Stimulated activated CD4-positive, alpha-beta T cell treated with anti-CD3 and anti-CD28 coated beads, Interleukin-2, amount 100 ng/mL, for 4 hours (primary cell): ENCODE measurements around the gene DCP2.

Source experiments
- DNase-seq: peaks from one replicate; pipeline ENCODE4 v3.0.0-alpha.2; 2020; ENCODE audit warnings: low read depth

DCP2 gene

GRCh38 chr5:113047733-113048652 lies 71.4 kb downstream of the DCP2 start:
- no peak for DNase-seq

- DNase-seq, result no peak
These were observed 72.3 kb downstream of the DCP2 start for GRCh38 chr5:113048931-113049330.

GRCh38 chr5:113050721-113051382 lies 74.3 kb downstream of the DCP2 start:
- DNase-seq, result no peak

GRCh38 chr5:113052041-113052795 lies 75.6 kb downstream of the DCP2 start:
- DNase-seq, result no peak

GRCh38 chr5:113053511-113053995 lies 77.0 kb downstream of the DCP2 start:
- no peak for DNase-seq

- DNase-seq, result no peak
These were observed 78.3 kb downstream of the DCP2 start for GRCh38 chr5:113054899-113055298.

GRCh38 chr5:113056988-113057387 lies 80.4 kb downstream of the DCP2 start:
- no peak for DNase-seq

- DNase-seq, result no peak
These were observed 81.0 kb downstream of the DCP2 start for GRCh38 chr5:113057557-113057984.

GRCh38 chr5:113058269-113058668 lies 81.7 kb downstream of the DCP2 start:
- DNase-seq, result no peak

GRCh38 chr5:113058706-113059226 lies 82.2 kb downstream of the DCP2 start:
- DNase-seq, result no peak

- no peak for DNase-seq
These were observed 82.8 kb downstream of the DCP2 start for GRCh38 chr5:113059232-113060040.

GRCh38 chr5:113060408-113061025 lies 83.9 kb downstream of the DCP2 start:
- DNase-seq, result no peak

- no peak for DNase-seq
These were observed 85.5 kb downstream of the DCP2 start for GRCh38 chr5:113061846-113062780.

GRCh38 chr5:113062869-113063508 lies 86.4 kb downstream of the DCP2 start:
- no peak for DNase-seq

GRCh38 chr5:113063927-113064326 lies 87.3 kb downstream of the DCP2 start:
- no peak for DNase-seq

GRCh38 chr5:113064806-113065205 lies 88.2 kb downstream of the DCP2 start:
- no peak for DNase-seq

- DNase-seq, result no peak
These were observed 89.0 kb downstream of the DCP2 start for GRCh38 chr5:113065626-113066025.

GRCh38 chr5:113067635-113068344 lies 91.2 kb downstream of the DCP2 start:
- no peak for DNase-seq

- no peak for DNase-seq
These were observed 92.0 kb downstream of the DCP2 start for GRCh38 chr5:113068559-113068958.
